H1 (cell line): ENCODE data around the gene CASTOR1.

Experiments
- BRCA1 ChIP-seq: IDR thresholded peaks from 2 replicates; pipeline ENCODE4 v1.6.1; 2012; ENCODE audit warnings: low read depth, low read length, improper control_type of control experiment
- CBX5 ChIP-seq: fragments of 300-800, 300-1000 bp; sonication (generic); IDR thresholded peaks from 2 replicates; pipeline ENCODE4 v1.7.1; 2016; ENCODE audit warnings: antibody characterized with exemption, low read length, low read depth
- CHD2 ChIP-seq: IDR thresholded peaks from 2 replicates; pipeline ENCODE4 v1.6.1; 2012; ENCODE audit warnings: low read length, improper control_type of control experiment
- EGR1 ChIP-seq: IDR thresholded peaks from 2 replicates; pipeline ENCODE4 v1.6.1; 2011; ENCODE audit warnings: low read depth, low read length, borderline replicate concordance
- EP300 ChIP-seq, 2 experiments: IDR thresholded peaks; 1 replicate in 1 of 2; 2 replicates in 1 of 2; pipeline ENCODE4 v1.6.1; 2011 to 2012; ENCODE audit warnings: low read depth in 2 of 2, low read length in 2 of 2, mild to moderate bottlenecking in 2 of 2, borderline replicate concordance in 1 of 2, inconsistent platforms in 1 of 2, moderate library complexity in 1 of 2
- JUND ChIP-seq: IDR thresholded peaks from 2 replicates; pipeline ENCODE4 v1.6.1; 2011; ENCODE audit warnings: mild to moderate bottlenecking, improper control_type of control experiment, low read length
- POLR2A ChIP-seq, 2 experiments: IDR thresholded peaks; 1 replicate in 1 of 2; 2 replicates in 1 of 2; pipeline ENCODE4 v1.6.1; 2011; ENCODE audit warnings: low read depth in 2 of 2, low read length in 2 of 2, mild to moderate bottlenecking in 2 of 2; ENCODE audit errors: control extremely low read depth in 1 of 2
- POLR2AphosphoS5 ChIP-seq: IDR thresholded peaks from 2 replicates; pipeline ENCODE4 v1.6.1; 2011; ENCODE audit warnings: low read depth, low read length
- RFX5 ChIP-seq: IDR thresholded peaks from 2 replicates; pipeline ENCODE4 v1.6.1; 2011; ENCODE audit warnings: low read depth, low read length, improper control_type of control experiment, borderline replicate concordance
- SIN3A ChIP-seq, 2 experiments: IDR thresholded peaks in 1 of 2; conservative IDR thresholded peaks in 1 of 2; 2 replicates each; pipeline ENCODE4 v1.6.1; 2011 to 2012; ENCODE audit warnings: low read length in 2 of 2, improper control_type of control experiment in 1 of 2, low read depth in 1 of 2, mild to moderate bottlenecking in 1 of 2
- SP2 ChIP-seq: IDR thresholded peaks from 2 replicates; pipeline ENCODE4 v1.6.1; 2012; ENCODE audit warnings: mild to moderate bottlenecking, low read length, inconsistent platforms
- TAF1 ChIP-seq: IDR thresholded peaks from 2 replicates; pipeline ENCODE4 v1.6.1; 2011; ENCODE audit warnings: mild to moderate bottlenecking, low read depth, low read length
- YY1 ChIP-seq: IDR thresholded peaks from 2 replicates; pipeline ENCODE4 v1.6.1; 2011; ENCODE audit warnings: low read depth, mild to moderate bottlenecking, low read length
- TF ChIP-seq, protein P1 (sequence below), 3 experiments: IDR thresholded peaks; 1 replicate in 2 of 3; 2 replicates in 1 of 3; pipeline versions ENCODE4 v1.5.1 to v1.6.1; 2011; ENCODE audit warnings: low read length in 3 of 3, mild to moderate bottlenecking in 3 of 3, inconsistent platforms in 2 of 3, low read depth in 1 of 3, moderate library complexity in 1 of 3; ENCODE audit not compliant: insufficient read depth in 1 of 3; ENCODE audit errors: control extremely low read depth in 1 of 3

DNA sequence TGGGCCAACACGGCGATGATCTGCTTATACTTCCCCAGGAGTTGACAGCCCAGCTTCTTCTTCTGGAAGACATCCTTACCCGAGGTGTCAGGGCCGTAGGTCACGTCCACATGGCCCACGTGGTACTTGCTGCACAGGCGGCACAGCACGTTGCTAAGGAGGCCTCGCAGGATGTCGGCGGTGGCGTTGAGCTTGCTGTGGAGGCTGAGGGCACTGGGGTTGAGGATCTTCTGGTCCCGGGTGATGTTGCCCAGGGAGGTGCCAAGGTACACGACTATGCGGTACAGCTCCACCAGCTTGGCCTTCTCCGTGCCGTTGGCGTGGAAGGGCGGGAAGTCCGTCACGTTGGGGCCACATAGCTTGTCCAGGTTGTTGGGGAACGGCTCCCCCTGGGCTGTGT is 45.6 kb downstream of the CASTOR1 start:
- no peak for TF ChIP-seq POLR2AphosphoS5
- TF ChIP-seq CBX5: no peak
- no peak for TF ChIP-seq CHD2
- TF ChIP-seq, protein P1, sequence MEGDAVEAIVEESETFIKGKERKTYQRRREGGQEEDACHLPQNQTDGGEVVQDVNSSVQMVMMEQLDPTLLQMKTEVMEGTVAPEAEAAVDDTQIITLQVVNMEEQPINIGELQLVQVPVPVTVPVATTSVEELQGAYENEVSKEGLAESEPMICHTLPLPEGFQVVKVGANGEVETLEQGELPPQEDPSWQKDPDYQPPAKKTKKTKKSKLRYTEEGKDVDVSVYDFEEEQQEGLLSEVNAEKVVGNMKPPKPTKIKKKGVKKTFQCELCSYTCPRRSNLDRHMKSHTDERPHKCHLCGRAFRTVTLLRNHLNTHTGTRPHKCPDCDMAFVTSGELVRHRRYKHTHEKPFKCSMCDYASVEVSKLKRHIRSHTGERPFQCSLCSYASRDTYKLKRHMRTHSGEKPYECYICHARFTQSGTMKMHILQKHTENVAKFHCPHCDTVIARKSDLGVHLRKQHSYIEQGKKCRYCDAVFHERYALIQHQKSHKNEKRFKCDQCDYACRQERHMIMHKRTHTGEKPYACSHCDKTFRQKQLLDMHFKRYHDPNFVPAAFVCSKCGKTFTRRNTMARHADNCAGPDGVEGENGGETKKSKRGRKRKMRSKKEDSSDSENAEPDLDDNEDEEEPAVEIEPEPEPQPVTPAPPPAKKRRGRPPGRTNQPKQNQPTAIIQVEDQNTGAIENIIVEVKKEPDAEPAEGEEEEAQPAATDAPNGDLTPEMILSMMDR (IDR thresholded peaks at IDR 0.05; ENCODE audit: control extremely low read depth in 1 of 3, insufficient read depth in 1 of 3, low read depth in 1 of 3, low read length in 3 of 3): no peak
- TF ChIP-seq YY1: no peak
- no peak for TF ChIP-seq SIN3A (conservative IDR thresholded peaks at IDR 0.05 in 1 of 2, IDR thresholded peaks at IDR 0.05 in 1 of 2; ENCODE audit: low read depth in 1 of 2, low read length in 2 of 2)
- TF ChIP-seq EGR1: no peak
- TF ChIP-seq RFX5: no peak
- TF ChIP-seq JUND: no peak
- no peak for TF ChIP-seq TAF1
- TF ChIP-seq POLR2A (IDR thresholded peaks at IDR 0.05; ENCODE audit: control extremely low read depth in 1 of 2, low read depth in 2 of 2, low read length in 2 of 2): no peak
- TF ChIP-seq BRCA1: no peak
- no peak for TF ChIP-seq EP300 (IDR thresholded peaks at IDR 0.05; ENCODE audit: borderline replicate concordance in 1 of 2, low read depth in 2 of 2, low read length in 2 of 2)
- TF ChIP-seq SP2: no peak
